Measurements from ENCODE around the gene SDHAF1. TPM values are rescaled to one million over a fixed set of nuclear protein-coding genes. Genes with fewer than 3 reads are reported as not detected.

The SDHAF1 gene
- polyA plus RNA-seq, 1 of the 3 experiments (the other 2 are of a cell fraction), result 25.3 TPM

DNA sequence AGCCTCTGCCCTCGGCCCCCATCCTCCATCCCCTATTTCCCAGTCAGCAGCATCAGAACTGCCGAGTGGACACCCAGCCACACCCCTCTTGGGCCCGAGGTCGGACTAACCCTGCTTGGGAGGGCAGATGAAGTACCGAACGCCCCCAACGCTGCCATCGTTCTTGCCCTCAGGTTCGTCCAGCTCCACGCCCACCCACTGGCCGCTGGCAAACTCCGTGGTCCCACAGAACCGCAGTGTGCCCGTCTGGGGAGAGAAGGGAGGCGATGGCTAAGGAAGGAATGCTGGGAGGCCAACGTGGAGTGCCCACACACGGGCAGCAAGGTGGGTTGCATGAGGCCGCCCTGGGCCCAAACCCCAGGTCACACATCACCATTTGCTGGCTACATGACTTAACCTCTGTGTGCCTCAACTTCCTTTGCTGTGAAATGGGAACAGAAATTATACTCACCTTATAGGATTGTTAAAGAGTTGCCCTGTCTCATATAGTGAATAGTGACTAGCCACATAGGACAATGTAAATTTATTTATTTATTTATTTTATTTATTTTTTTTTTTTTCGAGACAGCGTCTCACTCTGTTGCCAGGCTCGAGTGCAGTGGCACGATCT is 24.2 kb downstream of the SDHAF1 start:
- no peak overlapping the region for H3K4me2 ChIP-seq
- WGBS (ENCODE audit: low lambda C conversion rate), result 97% methylated on average over 22 of the region's 22 CpGs
- H3K9me2 ChIP-seq, result no peaks in the 10 kb centered on the region
- H3F3A ChIP-seq (replicated peaks; ENCODE audit: insufficient read depth), result no peaks in the 10 kb centered on the region
- no peaks in the 10 kb centered on the region for H3K27me3 ChIP-seq (ENCODE audit: insufficient read depth)
- no peak for TF ChIP-seq FOXJ3 (CRISPR knock-in tag; IDR thresholded peaks at IDR 0.05)
- ChIA-PET POLR2A (interaction anchor here (0.6 kb wide), 1 partner anchor 10 kb away, joined by 3 read pairs; no protein-coding TSS in a partner anchor), CTCF (no interaction called here)
- H3K9me3 ChIP-seq, result no peaks in the 10 kb centered on the region
- no peaks in the 10 kb centered on the region for H4K20me1 ChIP-seq (ENCODE audit: insufficient read depth)
- H3K4me1 ChIP-seq (ENCODE audit: control insufficient read depth in 1 of 2, insufficient read depth in 2 of 2, low read depth in 1 of 2, low read length in 1 of 2), result peaks cover 5 to 7% of the 10 kb centered on the region in 2 experiments; a peak in 2 of 4 replicates
- no peak for DNase-seq
- no peaks in the 10 kb centered on the region for H3K79me2 ChIP-seq (ENCODE audit: insufficient read depth)
- no peak overlapping the region for H3K27ac ChIP-seq (ENCODE audit: low read depth in 2 of 2, low read length in 1 of 2)
- peaks cover 8 to 33% of the 10 kb centered on the region in 2 experiments for H3K36me3 ChIP-seq (replicated peaks in 1 of 2; ENCODE audit: control insufficient read depth in 1 of 2, insufficient read depth in 2 of 2, low read length in 1 of 2)
- no peak overlapping the region for H3K4me3 ChIP-seq (ENCODE audit: low read depth in 2 of 2, low read length in 1 of 2)
- no peak overlapping the region for H3K9ac ChIP-seq
- H2AFZ ChIP-seq (ENCODE audit: low read depth), result no peak overlapping the region

DNA sequence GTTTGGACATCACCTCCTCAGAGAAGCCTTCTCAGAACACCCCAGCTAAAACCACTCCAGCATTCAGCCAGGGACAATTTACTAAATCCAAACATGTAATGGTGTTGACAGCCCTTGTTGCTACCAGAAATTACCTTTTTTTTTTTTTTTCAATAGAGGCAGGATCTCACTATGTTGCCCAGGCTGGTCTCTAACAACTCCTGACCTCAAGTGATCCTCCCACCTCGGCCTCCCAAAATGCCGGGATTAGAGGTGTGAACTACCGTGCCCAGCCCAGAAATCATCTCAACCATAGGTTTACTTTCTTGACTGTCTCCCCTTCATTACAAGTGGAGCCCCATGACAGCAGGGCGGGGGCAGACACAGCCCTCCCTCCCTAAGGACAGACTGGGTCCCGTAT is 28.4 kb downstream of the SDHAF1 start:
- H3F3A ChIP-seq (replicated peaks; ENCODE audit: insufficient read depth), result no peaks in the 10 kb centered on the region
- no peak overlapping the region for H2AFZ ChIP-seq (ENCODE audit: low read depth)
- no peaks in the 10 kb centered on the region for H3K4me1 ChIP-seq (ENCODE audit: control insufficient read depth in 1 of 2, insufficient read depth in 2 of 2, low read depth in 1 of 2, low read length in 1 of 2)
- peaks cover 8 to 28% of the 10 kb centered on the region in 2 experiments for H3K36me3 ChIP-seq (replicated peaks in 1 of 2; ENCODE audit: control insufficient read depth in 1 of 2, insufficient read depth in 2 of 2, low read length in 1 of 2)
- no peak overlapping the region for H3K9ac ChIP-seq
- ChIA-PET CTCF (no interaction called here), POLR2A (no interaction called here)
- H3K27me3 ChIP-seq (ENCODE audit: insufficient read depth), result no peaks in the 10 kb centered on the region
- H3K27ac ChIP-seq (ENCODE audit: low read depth in 2 of 2, low read length in 1 of 2), result no peak overlapping the region
- H3K9me2 ChIP-seq, result no peaks in the 10 kb centered on the region
- H3K4me2 ChIP-seq, result no peak overlapping the region
- H4K20me1 ChIP-seq (ENCODE audit: insufficient read depth), result no peaks in the 10 kb centered on the region
- 91% methylated on average over 5 of the region's 5 CpGs for WGBS (ENCODE audit: low lambda C conversion rate)
- no peak for TF ChIP-seq EZH2phosphoT487 (IDR thresholded peaks at IDR 0.05; ENCODE audit: borderline replicate concordance, low read depth)
- TF ChIP-seq, protein P1, sequence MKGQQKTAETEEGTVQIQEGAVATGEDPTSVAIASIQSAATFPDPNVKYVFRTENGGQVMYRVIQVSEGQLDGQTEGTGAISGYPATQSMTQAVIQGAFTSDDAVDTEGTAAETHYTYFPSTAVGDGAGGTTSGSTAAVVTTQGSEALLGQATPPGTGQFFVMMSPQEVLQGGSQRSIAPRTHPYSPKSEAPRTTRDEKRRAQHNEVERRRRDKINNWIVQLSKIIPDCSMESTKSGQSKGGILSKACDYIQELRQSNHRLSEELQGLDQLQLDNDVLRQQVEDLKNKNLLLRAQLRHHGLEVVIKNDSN (IDR thresholded peaks at IDR 0.05; ENCODE audit: borderline replicate concordance, low read depth), result no peak
- no peak for TF ChIP-seq MXI1 (IDR thresholded peaks at IDR 0.05; ENCODE audit: low read depth, low read length)
- TF ChIP-seq, protein P2, sequence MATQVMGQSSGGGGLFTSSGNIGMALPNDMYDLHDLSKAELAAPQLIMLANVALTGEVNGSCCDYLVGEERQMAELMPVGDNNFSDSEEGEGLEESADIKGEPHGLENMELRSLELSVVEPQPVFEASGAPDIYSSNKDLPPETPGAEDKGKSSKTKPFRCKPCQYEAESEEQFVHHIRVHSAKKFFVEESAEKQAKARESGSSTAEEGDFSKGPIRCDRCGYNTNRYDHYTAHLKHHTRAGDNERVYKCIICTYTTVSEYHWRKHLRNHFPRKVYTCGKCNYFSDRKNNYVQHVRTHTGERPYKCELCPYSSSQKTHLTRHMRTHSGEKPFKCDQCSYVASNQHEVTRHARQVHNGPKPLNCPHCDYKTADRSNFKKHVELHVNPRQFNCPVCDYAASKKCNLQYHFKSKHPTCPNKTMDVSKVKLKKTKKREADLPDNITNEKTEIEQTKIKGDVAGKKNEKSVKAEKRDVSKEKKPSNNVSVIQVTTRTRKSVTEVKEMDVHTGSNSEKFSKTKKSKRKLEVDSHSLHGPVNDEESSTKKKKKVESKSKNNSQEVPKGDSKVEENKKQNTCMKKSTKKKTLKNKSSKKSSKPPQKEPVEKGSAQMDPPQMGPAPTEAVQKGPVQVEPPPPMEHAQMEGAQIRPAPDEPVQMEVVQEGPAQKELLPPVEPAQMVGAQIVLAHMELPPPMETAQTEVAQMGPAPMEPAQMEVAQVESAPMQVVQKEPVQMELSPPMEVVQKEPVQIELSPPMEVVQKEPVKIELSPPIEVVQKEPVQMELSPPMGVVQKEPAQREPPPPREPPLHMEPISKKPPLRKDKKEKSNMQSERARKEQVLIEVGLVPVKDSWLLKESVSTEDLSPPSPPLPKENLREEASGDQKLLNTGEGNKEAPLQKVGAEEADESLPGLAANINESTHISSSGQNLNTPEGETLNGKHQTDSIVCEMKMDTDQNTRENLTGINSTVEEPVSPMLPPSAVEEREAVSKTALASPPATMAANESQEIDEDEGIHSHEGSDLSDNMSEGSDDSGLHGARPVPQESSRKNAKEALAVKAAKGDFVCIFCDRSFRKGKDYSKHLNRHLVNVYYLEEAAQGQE (IDR thresholded peaks at IDR 0.05; ENCODE audit: low read depth, low read length), result no peak
- TF ChIP-seq RAD21 (IDR thresholded peaks at IDR 0.05; ENCODE audit: low read length), result no peak
- TF ChIP-seq, protein P3, sequence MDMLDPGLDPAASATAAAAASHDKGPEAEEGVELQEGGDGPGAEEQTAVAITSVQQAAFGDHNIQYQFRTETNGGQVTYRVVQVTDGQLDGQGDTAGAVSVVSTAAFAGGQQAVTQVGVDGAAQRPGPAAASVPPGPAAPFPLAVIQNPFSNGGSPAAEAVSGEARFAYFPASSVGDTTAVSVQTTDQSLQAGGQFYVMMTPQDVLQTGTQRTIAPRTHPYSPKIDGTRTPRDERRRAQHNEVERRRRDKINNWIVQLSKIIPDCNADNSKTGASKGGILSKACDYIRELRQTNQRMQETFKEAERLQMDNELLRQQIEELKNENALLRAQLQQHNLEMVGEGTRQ (IDR thresholded peaks at IDR 0.05; ENCODE audit: borderline replicate concordance, low read depth, low read length), result no peak
- TF ChIP-seq, protein P4, sequence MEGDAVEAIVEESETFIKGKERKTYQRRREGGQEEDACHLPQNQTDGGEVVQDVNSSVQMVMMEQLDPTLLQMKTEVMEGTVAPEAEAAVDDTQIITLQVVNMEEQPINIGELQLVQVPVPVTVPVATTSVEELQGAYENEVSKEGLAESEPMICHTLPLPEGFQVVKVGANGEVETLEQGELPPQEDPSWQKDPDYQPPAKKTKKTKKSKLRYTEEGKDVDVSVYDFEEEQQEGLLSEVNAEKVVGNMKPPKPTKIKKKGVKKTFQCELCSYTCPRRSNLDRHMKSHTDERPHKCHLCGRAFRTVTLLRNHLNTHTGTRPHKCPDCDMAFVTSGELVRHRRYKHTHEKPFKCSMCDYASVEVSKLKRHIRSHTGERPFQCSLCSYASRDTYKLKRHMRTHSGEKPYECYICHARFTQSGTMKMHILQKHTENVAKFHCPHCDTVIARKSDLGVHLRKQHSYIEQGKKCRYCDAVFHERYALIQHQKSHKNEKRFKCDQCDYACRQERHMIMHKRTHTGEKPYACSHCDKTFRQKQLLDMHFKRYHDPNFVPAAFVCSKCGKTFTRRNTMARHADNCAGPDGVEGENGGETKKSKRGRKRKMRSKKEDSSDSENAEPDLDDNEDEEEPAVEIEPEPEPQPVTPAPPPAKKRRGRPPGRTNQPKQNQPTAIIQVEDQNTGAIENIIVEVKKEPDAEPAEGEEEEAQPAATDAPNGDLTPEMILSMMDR (IDR thresholded peaks at IDR 0.05), result no peak
- TF ChIP-seq, protein P5, sequence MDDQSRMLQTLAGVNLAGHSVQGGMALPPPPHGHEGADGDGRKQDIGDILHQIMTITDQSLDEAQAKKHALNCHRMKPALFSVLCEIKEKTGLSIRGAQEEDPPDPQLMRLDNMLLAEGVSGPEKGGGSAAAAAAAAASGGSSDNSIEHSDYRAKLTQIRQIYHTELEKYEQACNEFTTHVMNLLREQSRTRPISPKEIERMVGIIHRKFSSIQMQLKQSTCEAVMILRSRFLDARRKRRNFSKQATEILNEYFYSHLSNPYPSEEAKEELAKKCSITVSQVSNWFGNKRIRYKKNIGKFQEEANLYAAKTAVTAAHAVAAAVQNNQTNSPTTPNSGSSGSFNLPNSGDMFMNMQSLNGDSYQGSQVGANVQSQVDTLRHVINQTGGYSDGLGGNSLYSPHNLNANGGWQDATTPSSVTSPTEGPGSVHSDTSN (IDR thresholded peaks at IDR 0.05), result no peak
- no peak for TF ChIP-seq TCF12 (IDR thresholded peaks at IDR 0.05)
- TF ChIP-seq, protein P6, sequence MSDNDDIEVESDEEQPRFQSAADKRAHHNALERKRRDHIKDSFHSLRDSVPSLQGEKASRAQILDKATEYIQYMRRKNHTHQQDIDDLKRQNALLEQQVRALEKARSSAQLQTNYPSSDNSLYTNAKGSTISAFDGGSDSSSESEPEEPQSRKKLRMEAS (IDR thresholded peaks at IDR 0.05; ENCODE audit: low read depth), result no peak
- TF ChIP-seq FOXJ3 (CRISPR knock-in tag; IDR thresholded peaks at IDR 0.05), result no peak
- TF ChIP-seq FOXM1 (IDR thresholded peaks at IDR 0.05; ENCODE audit: low read depth), result no peak
- TF ChIP-seq JUND (IDR thresholded peaks at IDR 0.05), result no peak
- no peak for TF ChIP-seq GABPA (IDR thresholded peaks at IDR 0.05; ENCODE audit: low read depth)
- TF ChIP-seq MEF2A (IDR thresholded peaks at IDR 0.05; ENCODE audit: borderline replicate concordance, low read depth), result no peak
- TF ChIP-seq RXRA (IDR thresholded peaks at IDR 0.05; ENCODE audit: borderline replicate concordance, low read depth), result no peak
- no peak for TF ChIP-seq RFX5 (IDR thresholded peaks at IDR 0.05; ENCODE audit: low read length)
- TF ChIP-seq GATA2 (CRISPR knock-in tag; IDR thresholded peaks at IDR 0.05), result no peak
- no peak for DNase-seq
- no peaks in the 10 kb centered on the region for H3K9me3 ChIP-seq
- no peak overlapping the region for H3K4me3 ChIP-seq (ENCODE audit: low read depth in 2 of 2, low read length in 1 of 2)
- no peaks in the 10 kb centered on the region for H3K79me2 ChIP-seq (ENCODE audit: insufficient read depth)
